HEK293T (cell line): ENCODE results near the gene WAPL.
"Not testable (repeated sequence)": the region's sequence is repeated elsewhere in the genome, so short reads cannot be mapped to it uniquely, and the experiment has no call there.

Experiments used
- ARNT ChIP-seq: fragments of 450-650 bp; IDR thresholded peaks from 2 replicates; pipeline ENCODE4 v1.6.1; 2017; ENCODE audit warnings: mild to moderate bottlenecking
- BHLHE40 ChIP-seq: fragments of 450-650 bp; IDR thresholded peaks from 2 replicates; pipeline ENCODE4 v1.6.1; 2016; ENCODE audit warnings: mild to moderate bottlenecking, moderate library complexity, borderline replicate concordance
- CTBP1 ChIP-seq: fragments of 450-650 bp; IDR thresholded peaks from 2 replicates; pipeline ENCODE4 v1.6.1; 2016; ENCODE audit warnings: borderline replicate concordance
- FOXA1 ChIP-seq: fragments of 450-650 bp; IDR thresholded peaks from 2 replicates; pipeline ENCODE4 v1.6.1; 2016; ENCODE audit warnings: mild to moderate bottlenecking
- FOXM1 ChIP-seq: fragments of 450-650 bp; IDR thresholded peaks from 2 replicates; pipeline ENCODE4 v1.6.1; 2017; ENCODE audit warnings: mild to moderate bottlenecking, borderline replicate concordance
- HDGF ChIP-seq: fragments of 450-650 bp; IDR thresholded peaks from 2 replicates; pipeline ENCODE4 v1.6.1; 2017; ENCODE audit warnings: antibody characterized with exemption, borderline replicate concordance
- L3MBTL2 ChIP-seq: fragments of 450-650 bp; conservative IDR thresholded peaks from 2 replicates; pipeline ENCODE4 v1.6.1; 2016; ENCODE audit warnings: mild to moderate bottlenecking
- NFRKB ChIP-seq: fragments of 450-650 bp; IDR thresholded peaks from 2 replicates; pipeline ENCODE4 v1.6.1; 2016; ENCODE audit warnings: mild to moderate bottlenecking, moderate library complexity
- PKNOX1 ChIP-seq: fragments of 450-650 bp; IDR thresholded peaks from 2 replicates; pipeline ENCODE4 v1.6.1; 2016
- SP1 ChIP-seq: fragments of 450-650 bp; IDR thresholded peaks from 2 replicates; pipeline ENCODE4 v1.6.1; 2017
- SUZ12 ChIP-seq: fragments of 450-650 bp; IDR thresholded peaks from 2 replicates; pipeline ENCODE4 v1.6.1; 2016; ENCODE audit warnings: mild to moderate bottlenecking
- TARDBP ChIP-seq: fragments of 450-650 bp; IDR thresholded peaks from 2 replicates; pipeline ENCODE4 v1.6.1; 2016
- ZNF384 ChIP-seq: fragments of 450-650 bp; IDR thresholded peaks from 2 replicates; pipeline ENCODE4 v1.6.1; 2016

- not testable (repeated sequence) for TF ChIP-seq SUZ12, ARNT, CTBP1, FOXM1, ZNF384, HDGF, NFRKB, FOXA1, L3MBTL2, TARDBP, BHLHE40, SP1, PKNOX1
Measured at GRCh38 chr10:86389109-86389440, 132.5 kb downstream of the WAPL start.
